ENCODE measurements around the gene IPPK. TPM values are rescaled to one million over a fixed set of nuclear protein-coding genes. Genes with fewer than 3 reads are reported as not detected.
A peak's percentile ranks its signal among the peaks of the same experiment; 100 is the strongest.

Gene IPPK
- total and polyA plus RNA-seq, 2 of the 4 experiments (the other 2 are of a cell fraction) = 25.1 to 26.8 TPM

- Histone ChIP-seq H3K23ac (ENCODE audit: low read depth, low read length) (no peak overlapping the region), H4K20me1 (ENCODE audit: insufficient read depth, low read length) (peaks cover 6% of the 10 kb centered on the region; the same call in 1 of the 2 replicates), H3K4me2 (ENCODE audit: low read depth, low read length) (no peak overlapping the region), H4K91ac (ENCODE audit: insufficient read depth, low read depth, low read length) (no peak overlapping the region), H3K36me3 (ENCODE audit: control insufficient read depth, insufficient read depth, low read length) (peaks cover 41% of the 10 kb centered on the region), H3K9me1 (ENCODE audit: insufficient read depth, low read length) (no peaks in the 10 kb centered on the region), H3K14ac (replicated peaks; ENCODE audit: low read depth, low read length) (no peak overlapping the region), H2BK5ac (ENCODE audit: low read depth, low read length, poor library complexity, severe bottlenecking) (no peak overlapping the region), H2BK15ac (ENCODE audit: low read depth, low read length) (no peak overlapping the region), H4K5ac (ENCODE audit: low read depth, low read length) (no peak overlapping the region), H2AK5ac (ENCODE audit: low read depth, low read length) (no peak overlapping the region), H3K27ac (ENCODE audit: insufficient read depth, low read length) (no peak overlapping the region), H3K9ac (ENCODE audit: low read depth, low read length) (no peak overlapping the region), H2AFZ (replicated peaks; ENCODE audit: low read length, poor library complexity) (no peak overlapping the region), H3K18ac (ENCODE audit: low read depth, low read length) (no peak overlapping the region), H2BK120ac (ENCODE audit: low read depth, low read length) (no peak overlapping the region), H3K4me1 (ENCODE audit: control insufficient read depth, insufficient read depth, low read length) (no peaks in the 10 kb centered on the region), H3K27me3 (ENCODE audit: control insufficient read depth, insufficient read depth, low read length) (no peaks in the 10 kb centered on the region), H3K56ac (ENCODE audit: extremely low read depth, insufficient read depth, low read length) (no peak overlapping the region), H2AK9ac (replicated peaks; ENCODE audit: low read depth, low read length, poor library complexity) (no peak overlapping the region), H3K9me3 (ENCODE audit: control insufficient read depth, insufficient read depth, low read length) (no peaks in the 10 kb centered on the region), H3K79me1 (ENCODE audit: low read depth in 1 of 2, low read length in 2 of 2) (peaks cover 0 to 19% of the 10 kb centered on the region in 2 experiments; a peak in 1 of 4 replicates), H3K4me3 (ENCODE audit: insufficient read depth, low read depth, low read length) (no peak overlapping the region), H3K4ac (ENCODE audit: low read depth, low read length) (no peak overlapping the region), H2BK20ac (ENCODE audit: low read depth, low read length) (no peak overlapping the region), H4K8ac (ENCODE audit: low read depth in 2 of 2, low read length in 2 of 2) (no peak overlapping the region)
- 95% methylated on average over 5 of the region's 6 CpGs; no CpG with 5 or more reads in 1 of the 2 experiments for WGBS, 2 experiments (ENCODE audit: extremely low coverage in 2 of 2, insufficient read length in 1 of 2)
- dilution Hi-C loops (cut with HindIII; ENCODE audit: low sequenced_read_pairs, unreplicated experiment) = no loop called here
- TSS peak; percentile 77 for BruUV-seq (replicated peaks)
- TF ChIP-seq RAD21 (IDR thresholded peaks at IDR 0.05; ENCODE audit: low read length) (no peak), ELK1 (IDR thresholded peaks at IDR 0.05; ENCODE audit: borderline replicate concordance, low read depth, low read length) (no peak), MXI1 (IDR thresholded peaks at IDR 0.05; ENCODE audit: borderline replicate concordance, low read depth, low read length) (no peak), RCOR1 (IDR thresholded peaks at IDR 0.05; ENCODE audit: insufficient replicate concordance, low read length) (no peak), CTCF (conservative IDR thresholded peaks at IDR 0.05; ENCODE audit: low read depth, low read length) (no peak), USF2 (IDR thresholded peaks at IDR 0.05; ENCODE audit: low read depth, low read length) (no peak), CHD1 (IDR thresholded peaks at IDR 0.05; ENCODE audit: low read depth, low read length) (no peak), CEBPB (IDR thresholded peaks at IDR 0.05; ENCODE audit: low read depth, low read length) (no peak), FOS (IDR thresholded peaks at IDR 0.05; ENCODE audit: low read depth, low read length) (no peak), MAFK (IDR thresholded peaks at IDR 0.05; ENCODE audit: low read depth, low read length) (no peak), MAZ (IDR thresholded peaks at IDR 0.05; ENCODE audit: borderline replicate concordance, low read depth, low read length) (no peak), NFE2L2 (IDR thresholded peaks at IDR 0.05; ENCODE audit: low read depth, low read length) (no peak), RFX5 (IDR thresholded peaks at IDR 0.05; ENCODE audit: low read depth, low read length) (no peak), SMC3 (IDR thresholded peaks at IDR 0.05; ENCODE audit: low read depth, low read length) (no peak), BHLHE40 (IDR thresholded peaks at IDR 0.05; ENCODE audit: low read depth, low read length) (no peak), POLR2A (IDR thresholded peaks at IDR 0.05; ENCODE audit: low read depth, low read length) (no peak)
- ATAC-seq (ENCODE audit: low read depth) = no peak
- DNase-seq = no peak
- in situ Hi-C loops (cut with MboI; ENCODE audit: low sequenced_read_pairs) = no loop called here
- CTCF ChIA-PET = no interaction called here
- POLR2A ChIA-PET (ENCODE audit: unreplicated experiment) = no interaction called here
- intact Hi-C loops (cut with micrococcal nuclease) = no loop called here
These were observed 41.9 kb upstream of the IPPK start for GRCh38 chr9:92711844-92712243.
